Stimulated activated CD4-positive, alpha-beta T cell treated with anti-CD3 and anti-CD28 coated beads, Interleukin-12 subunit alpha, Interleukin-12 subunit beta, amount 100 ng/mL, for 48 hours (primary cell): ENCODE results near the gene B4GALT2.

Source experiments
- DNase-seq, 3 donors: peaks; one replicate each; pipeline ENCODE4 v3.0.0-alpha.2; 2020; ENCODE audit warnings: low read depth in 2 of 3, low spot score in 1 of 3

The B4GALT2 gene

DNA sequence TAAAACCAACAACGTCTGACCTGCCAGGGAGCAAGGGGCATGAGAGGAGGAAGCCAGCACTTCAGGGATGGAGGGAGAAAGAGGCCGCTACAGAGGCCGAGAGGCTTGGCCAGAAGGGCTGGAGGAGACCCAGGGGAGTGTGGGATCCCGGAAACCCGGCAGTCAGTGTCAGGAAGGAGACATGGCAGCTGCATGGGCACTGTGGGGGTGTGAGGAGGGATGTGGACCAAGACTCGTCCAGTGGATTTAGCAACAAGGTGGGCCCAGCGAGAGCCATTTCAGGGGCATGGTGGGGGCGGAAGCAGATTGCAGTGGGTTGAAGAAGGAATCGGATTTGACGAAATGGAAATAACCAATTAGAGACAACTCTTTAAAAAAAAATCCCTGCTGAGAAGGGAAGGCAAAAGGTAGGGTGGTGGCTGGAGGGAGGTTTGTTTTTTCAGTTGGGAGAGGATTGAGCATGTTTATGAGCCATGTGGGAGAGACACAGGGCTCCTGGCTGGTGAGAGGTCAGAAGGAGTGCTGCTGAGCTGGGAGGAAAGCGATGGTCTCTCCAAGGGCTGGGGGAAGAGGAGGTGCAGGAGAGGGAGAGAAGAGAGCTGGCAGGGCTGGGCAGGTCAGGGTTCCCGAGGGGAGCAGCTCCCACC is 4.4 kb downstream of the B4GALT2 start:
- DNase-seq: no peak

DNA sequence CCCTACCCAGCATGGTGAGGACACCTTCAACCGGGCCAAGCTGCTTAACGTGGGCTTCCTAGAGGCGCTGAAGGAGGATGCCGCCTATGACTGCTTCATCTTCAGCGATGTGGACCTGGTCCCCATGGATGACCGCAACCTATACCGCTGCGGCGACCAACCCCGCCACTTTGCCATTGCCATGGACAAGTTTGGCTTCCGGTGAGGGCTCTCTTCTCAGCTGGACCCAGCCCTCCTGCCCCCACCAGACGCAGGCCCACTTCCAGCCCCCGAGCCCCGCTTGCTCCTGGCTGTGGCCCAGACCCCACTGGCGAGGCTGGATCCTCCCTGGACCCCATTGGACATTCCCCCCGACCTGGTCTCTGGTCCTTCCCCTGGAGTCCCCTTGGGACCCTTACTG is 5.8 kb downstream of the B4GALT2 start:
- DNase-seq: no peak

- no peak for DNase-seq
Observed at GRCh38 chr1:43985984-43986595, 7.1 kb downstream of the B4GALT2 start.

DNA sequence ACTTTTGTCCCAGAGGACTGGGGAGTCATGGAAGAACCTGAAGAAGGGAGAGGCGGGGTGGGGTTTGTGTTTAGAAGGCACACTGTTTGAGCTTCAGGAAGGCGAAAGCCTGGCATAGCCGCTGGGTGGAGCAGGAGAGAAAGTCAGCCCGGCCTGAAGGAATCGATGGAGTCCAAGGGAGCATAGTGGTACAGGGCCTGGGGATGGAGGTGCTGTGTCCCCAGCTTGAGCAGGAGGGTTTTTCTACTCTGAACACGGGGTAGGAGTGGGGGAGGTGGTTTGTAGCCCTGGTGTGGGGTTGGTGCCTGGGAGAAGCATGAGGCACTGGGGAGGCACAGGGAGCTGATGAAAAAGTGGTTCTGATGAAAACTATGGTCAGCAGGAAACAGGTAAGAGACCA is 7.7 kb downstream of the B4GALT2 start:
- no peak for DNase-seq

GRCh38 chr1:43987159-43987902 is 8.3 kb downstream of the B4GALT2 start:
- DNase-seq: no peak

GRCh38 chr1:43990271-43991199 is 11.5 kb downstream of the B4GALT2 start:
- DNase-seq: no peak

DNA sequence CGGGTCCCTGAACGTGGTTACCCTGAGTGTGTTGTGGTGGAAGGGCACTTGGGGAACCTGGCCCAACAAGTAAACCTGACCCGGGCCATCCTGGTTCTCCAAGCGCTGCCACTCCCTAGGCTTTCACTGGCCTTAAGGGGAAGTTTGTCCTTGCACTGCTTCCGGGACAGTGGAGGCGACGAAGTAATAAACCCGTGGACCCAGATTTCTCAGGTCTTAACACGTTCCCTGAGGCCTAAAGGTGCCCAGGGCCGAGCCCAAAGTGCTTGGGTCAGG is 12.1 kb downstream of the B4GALT2 start:
- no peak for DNase-seq

GRCh38 chr1:43991476-43992231 is 12.6 kb downstream of the B4GALT2 start, which contains the start of gene CCDC24:
Gene CCDC24, plus strand, starts transcription at chr1:43991599. Its CDS starts 280 bp downstream, at chr1:43991879.
- DNase-seq: peak; percentile 46 to 70 (median 58)

DNA sequence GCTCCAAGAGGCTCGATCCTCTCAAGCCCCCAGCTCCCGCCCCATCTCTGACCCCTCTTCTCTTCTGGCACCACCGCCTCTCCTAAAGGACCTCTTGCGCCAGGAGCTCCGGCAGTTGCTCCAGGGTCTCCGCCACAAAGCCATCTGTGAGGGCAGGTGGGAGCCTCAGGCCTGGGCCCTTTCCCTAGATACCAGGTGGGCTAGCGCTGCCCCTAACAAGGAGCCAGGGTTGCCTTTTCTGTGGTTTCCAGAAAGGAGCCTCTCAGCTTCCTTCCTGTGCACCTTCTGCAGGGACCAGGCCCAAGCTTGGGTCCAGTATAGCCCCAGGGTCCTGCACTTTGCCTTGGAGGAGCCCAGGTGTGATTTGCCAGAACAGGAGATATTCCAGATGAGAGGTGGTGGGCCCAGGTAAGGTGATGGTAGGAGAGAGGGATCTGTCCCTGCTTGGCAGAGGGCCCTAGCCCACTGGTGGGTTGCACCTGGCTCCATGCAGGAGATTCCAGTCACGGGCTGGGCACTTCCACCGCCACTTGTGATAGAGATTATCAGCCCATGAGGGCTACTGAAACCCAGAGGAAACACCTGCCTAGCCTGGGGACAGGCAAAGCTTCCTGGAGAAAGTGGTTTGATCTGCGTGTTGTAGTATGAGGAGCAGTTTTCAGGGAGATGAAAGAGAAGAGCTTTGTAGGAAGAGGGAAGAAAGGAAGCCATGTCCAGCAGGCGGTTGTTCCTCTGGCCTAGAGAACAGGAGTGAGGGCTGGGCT is 13.4 kb downstream of the B4GALT2 start:
- DNase-seq: no peak

- DNase-seq: no peak
Observed at GRCh38 chr1:43993206-43993914, 14.3 kb downstream of the B4GALT2 start.

DNA sequence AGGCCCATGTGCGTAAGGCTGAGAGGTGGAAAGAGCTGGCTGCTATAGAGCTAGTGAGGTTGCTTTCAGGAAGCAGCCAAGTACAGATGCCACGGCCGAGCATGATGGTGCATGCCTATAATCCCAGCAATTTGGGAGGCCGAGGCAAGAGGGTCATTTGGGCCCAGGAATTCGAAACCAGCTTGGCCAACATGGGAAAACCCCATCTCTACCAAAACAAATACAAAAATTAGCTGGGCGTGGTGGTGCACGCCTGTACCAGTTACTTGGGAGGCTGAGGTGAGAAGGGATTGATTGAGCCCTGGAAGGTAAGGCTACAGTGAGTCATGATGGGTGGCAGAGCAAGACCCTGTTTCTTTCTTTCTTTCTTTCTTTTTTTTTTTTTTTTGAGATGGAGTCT is 15.1 kb downstream of the B4GALT2 start:
- no peak for DNase-seq

DNA sequence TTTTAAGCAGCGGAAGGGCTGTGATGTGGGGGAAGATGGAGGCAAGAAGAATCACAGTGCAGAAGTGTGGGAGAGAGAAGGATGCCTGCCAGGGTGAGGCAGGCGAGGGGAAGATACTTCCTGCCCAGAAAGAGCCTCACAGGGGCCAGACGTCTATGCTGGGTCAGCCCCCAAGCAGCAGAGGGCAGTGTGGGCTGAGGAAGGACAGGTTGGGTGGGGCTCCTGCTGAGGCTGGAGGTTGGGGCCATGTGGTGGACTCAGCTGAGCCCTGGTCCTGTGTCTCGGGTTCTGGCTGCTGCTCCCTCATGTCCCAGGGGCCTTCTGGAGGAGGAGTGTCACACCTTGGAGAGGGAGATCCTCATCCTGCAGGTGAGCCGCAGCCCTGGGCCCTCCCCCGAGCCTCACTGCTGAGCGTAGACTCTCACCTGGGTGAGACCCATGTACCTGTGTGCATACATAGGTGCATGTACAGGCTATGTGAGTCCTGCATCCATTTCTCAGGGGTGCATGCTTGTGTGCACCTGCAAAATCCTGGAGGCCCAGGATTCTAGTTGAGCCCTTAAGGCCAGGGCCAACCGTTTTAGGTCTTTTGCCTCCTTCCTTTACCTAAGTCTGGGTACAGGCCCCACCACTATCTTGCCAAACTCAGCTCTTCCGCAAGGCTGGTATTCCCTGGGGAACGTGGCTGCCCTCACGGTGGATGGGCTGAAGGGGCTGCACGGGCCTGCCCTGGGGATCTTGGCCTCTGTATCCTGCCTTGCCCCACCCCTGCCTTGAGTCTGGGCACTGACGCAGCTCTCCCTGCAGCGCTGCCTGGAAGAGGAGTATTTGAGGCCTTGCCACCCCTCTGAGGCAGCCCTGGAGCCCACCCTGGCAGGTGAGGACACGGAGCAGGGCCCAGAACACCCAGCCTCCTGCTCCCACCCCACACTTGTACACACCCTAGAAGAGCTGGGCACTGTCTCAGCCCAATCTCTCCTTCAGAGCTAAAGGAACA is 16.1 kb downstream of the B4GALT2 start:
- DNase-seq: no peak

- DNase-seq: no peak
Observed at GRCh38 chr1:43995984-43996732, 17.1 kb downstream of the B4GALT2 start.

GRCh38 chr1:43996733-43997115 is 17.7 kb downstream of the B4GALT2 start:
- DNase-seq: no peak

DNA sequence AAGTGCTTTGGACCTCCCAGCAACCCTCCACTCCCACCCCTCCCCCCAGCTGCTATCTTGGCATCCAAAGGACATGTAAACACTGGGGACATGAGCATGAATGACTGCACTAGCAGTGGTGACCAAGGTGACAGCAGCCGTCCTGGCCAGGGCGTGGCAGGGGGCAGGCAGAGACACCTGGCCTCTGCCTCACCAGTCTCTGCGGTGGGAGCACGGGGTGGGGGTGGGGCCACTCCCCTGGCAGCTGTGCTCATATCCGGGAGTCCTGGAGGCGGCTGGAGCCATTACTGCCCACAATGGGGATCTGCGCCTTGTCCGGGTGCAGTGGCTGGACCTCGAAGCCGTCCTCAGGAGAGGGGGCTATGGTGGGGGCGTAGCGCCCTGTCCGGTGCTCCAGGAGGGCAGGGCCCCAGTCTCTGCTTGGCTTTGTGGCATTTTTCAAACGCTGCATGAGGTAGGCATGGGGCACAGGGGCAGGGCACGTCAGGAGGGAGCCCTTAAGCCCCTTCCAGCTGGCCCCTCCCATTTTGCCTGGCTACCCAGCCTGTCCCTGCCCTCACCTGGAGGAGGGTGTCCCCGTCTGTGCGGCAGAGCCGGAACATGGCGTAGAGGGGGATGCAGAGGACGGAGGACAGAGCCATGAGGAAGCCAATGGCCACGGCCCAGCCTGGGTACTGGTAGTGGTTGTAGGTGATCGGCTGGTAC is 18.4 kb downstream of the B4GALT2 start:
- no peak for DNase-seq

- no peak for DNase-seq
Observed at GRCh38 chr1:43998000-43998378, 19.0 kb downstream of the B4GALT2 start.

- DNase-seq: no peak
Observed at GRCh38 chr1:43999455-43999854, 20.4 kb downstream of the B4GALT2 start.
